Lung (tissue), 12 donors: ENCODE data around the gene PPM1L. TPM values are rescaled to one million over a fixed set of nuclear protein-coding genes. Genes with fewer than 3 reads are reported as not detected.

Source experiments
- ATAC-seq: fragments of 200-7000 bp; cut with Tn5 transposase; one replicate; pipeline ENCODE4 v1.9.1; 2020; ENCODE audit warnings: moderate number of reproducible peaks; ENCODE audit not compliant: insufficient read depth, low FRiP score
- DNase-seq, 3 donors: peaks; one replicate each; pipeline ENCODE4 v3.0.0-alpha.2; 2013 to 2017
- H3K27ac ChIP-seq, 2 donors: one replicate each; pipeline ENCODE4 v1.5.1; 2013; ENCODE audit warnings: mild to moderate bottlenecking in 2 of 2, moderate library complexity in 2 of 2, control low read depth in 1 of 2, inconsistent platforms in 1 of 2, low read depth in 1 of 2, low read length in 1 of 2
- H3K27me3 ChIP-seq, 3 donors: one replicate each; pipeline ENCODE4 v1.5.1; 2013; ENCODE audit warnings: low read length in 2 of 3; ENCODE audit not compliant: control insufficient read depth in 3 of 3, insufficient read depth in 3 of 3
- H3K36me3 ChIP-seq, 4 donors: one replicate each; pipeline ENCODE4 v1.5.1; 2013; ENCODE audit warnings: low read length in 4 of 4, mild to moderate bottlenecking in 1 of 4, moderate library complexity in 1 of 4; ENCODE audit not compliant: control insufficient read depth in 4 of 4, insufficient read depth in 4 of 4
- H3K4me1 ChIP-seq, 5 donors: one replicate each; pipeline ENCODE4 v1.5.1; 2013; ENCODE audit warnings: low read length in 5 of 5, mild to moderate bottlenecking in 2 of 5, moderate library complexity in 1 of 5; ENCODE audit not compliant: control insufficient read depth in 5 of 5, insufficient read depth in 5 of 5
- H3K4me3 ChIP-seq: one replicate; pipeline ENCODE4 v1.5.1; 2013; ENCODE audit warnings: mild to moderate bottlenecking, control low read depth, moderate library complexity
- H3K9ac ChIP-seq, 2 donors: one replicate each; pipeline ENCODE4 v1.5.1; 2013; ENCODE audit warnings: low read length in 2 of 2, control low read depth in 1 of 2; ENCODE audit not compliant: insufficient read depth in 1 of 2
- H3K9me3 ChIP-seq, 4 donors: one replicate each; pipeline ENCODE4 v1.5.1; 2013; ENCODE audit warnings: low read length in 3 of 4, mild to moderate bottlenecking in 1 of 4, moderate library complexity in 1 of 4; ENCODE audit not compliant: control insufficient read depth in 4 of 4, insufficient read depth in 3 of 4
- WGBS, 2 donors: extraction: QIAGEN DNeasy Blood & Tissue Kit; methylation state at CpG; one replicate each; pipeline ENCODE4 v1.1.7; 2013; 5-methylcytosine and 5-hydroxymethylcytosine counted together
- polyA plus RNA-seq, 2 donors: library from polyadenylated mRNA; stranded (reverse); fragments of 200-250 nt; gene quantifications; one replicate each; pipeline ENCODE4 v1.2.1, GENCODE V29; 2013
- total RNA-seq, 2 donors: library from RNA; depleted of rRNA in 1 of 2; stranded (reverse); fragments of >200 nt in 1 of 2; gene quantifications; one replicate each; pipeline ENCODE4 v1.2.1, GENCODE V29; 2014 to 2021
- TF ChIP-seq, protein P1 (sequence below): IDR thresholded peaks from 2 replicates; pipeline ENCODE4 v1.5.1; 2012; ENCODE audit warnings: mild to moderate bottlenecking; ENCODE audit errors: control extremely low read depth, extremely low read depth
- donor health status: control.
- donor health status: control.
- donor health status: Bipolar disorder and iron deficiency.
- donor health status: healthy.
- donor health status: DM: yes; HTN: yes; CAD: no.

The PPM1L gene
- total and polyA plus RNA-seq, 4 donors = 1.5 to 17.7 (median 6.7) TPM

DNA sequence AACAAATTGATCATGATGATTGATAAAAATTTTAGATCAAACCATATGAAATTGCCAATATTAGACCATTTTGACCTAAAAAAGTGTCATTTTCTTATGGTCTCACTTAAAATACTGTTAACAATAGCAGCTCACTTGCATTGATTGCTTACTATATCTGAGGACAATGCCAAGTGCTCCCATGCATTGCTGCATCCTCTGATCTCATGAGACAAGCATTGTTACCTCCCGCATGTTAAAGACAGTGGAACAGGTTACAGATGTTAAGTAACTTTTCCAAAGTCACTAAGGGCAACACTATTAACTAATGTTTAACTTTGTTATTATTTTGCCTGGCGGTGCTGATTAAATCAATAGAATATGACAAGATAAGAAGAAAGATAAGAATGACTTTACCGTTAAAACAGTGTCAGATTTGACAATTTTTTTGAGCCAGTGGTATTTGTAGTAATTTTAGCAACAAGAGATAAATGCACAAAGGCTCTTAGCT is 69.3 kb downstream of the PPM1L start:
- WGBS, 2 donors = 80 to 86% methylated on average over 3 of the region's 3 CpGs
- Histone ChIP-seq H3K36me3 (no peaks in the 10 kb centered on the region), H3K9me3 (no peaks in the 10 kb centered on the region), H3K27me3 (no peaks in the 10 kb centered on the region), H3K27ac (no peak overlapping the region), H3K9ac (no peak overlapping the region), H3K4me1 (peaks cover 0 to 20% (median 2%) of the 10 kb centered on the region in 5 donors), H3K4me3 (no peak overlapping the region)
- TF ChIP-seq, protein P1, sequence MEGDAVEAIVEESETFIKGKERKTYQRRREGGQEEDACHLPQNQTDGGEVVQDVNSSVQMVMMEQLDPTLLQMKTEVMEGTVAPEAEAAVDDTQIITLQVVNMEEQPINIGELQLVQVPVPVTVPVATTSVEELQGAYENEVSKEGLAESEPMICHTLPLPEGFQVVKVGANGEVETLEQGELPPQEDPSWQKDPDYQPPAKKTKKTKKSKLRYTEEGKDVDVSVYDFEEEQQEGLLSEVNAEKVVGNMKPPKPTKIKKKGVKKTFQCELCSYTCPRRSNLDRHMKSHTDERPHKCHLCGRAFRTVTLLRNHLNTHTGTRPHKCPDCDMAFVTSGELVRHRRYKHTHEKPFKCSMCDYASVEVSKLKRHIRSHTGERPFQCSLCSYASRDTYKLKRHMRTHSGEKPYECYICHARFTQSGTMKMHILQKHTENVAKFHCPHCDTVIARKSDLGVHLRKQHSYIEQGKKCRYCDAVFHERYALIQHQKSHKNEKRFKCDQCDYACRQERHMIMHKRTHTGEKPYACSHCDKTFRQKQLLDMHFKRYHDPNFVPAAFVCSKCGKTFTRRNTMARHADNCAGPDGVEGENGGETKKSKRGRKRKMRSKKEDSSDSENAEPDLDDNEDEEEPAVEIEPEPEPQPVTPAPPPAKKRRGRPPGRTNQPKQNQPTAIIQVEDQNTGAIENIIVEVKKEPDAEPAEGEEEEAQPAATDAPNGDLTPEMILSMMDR = no peak
- ATAC-seq (no peak), DNase-seq (no peak)

DNA sequence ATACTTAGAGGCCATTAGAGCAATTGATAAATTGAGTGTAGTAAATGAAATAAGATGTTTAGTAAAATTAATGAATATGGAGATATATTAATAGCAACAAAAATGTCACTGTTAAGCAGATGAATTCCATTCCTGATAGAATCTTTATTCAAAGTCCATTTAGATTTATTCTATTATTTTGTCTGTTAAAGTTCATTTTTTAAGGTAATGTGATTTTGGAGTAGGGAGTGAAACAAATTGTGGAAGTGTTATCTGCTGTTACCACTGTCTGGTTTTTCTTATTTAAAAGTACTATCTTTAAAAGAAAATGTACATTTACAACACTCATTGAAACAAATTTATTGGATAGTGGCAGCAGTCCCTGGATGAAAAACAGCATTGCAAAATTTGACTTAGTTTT is 70.4 kb downstream of the PPM1L start:
- H3K36me3 ChIP-seq = no peaks in the 10 kb centered on the region
- no peaks in the 10 kb centered on the region for H3K9me3 ChIP-seq
- DNase-seq (no peak), ATAC-seq (no peak)
- H3K4me1 ChIP-seq = peaks cover 0 to 21% (median 2%) of the 10 kb centered on the region in 5 donors
- H3K9ac ChIP-seq = no peak overlapping the region
- no peak overlapping the region for H3K27ac ChIP-seq
- H3K4me3 ChIP-seq = no peak overlapping the region
- H3K27me3 ChIP-seq = no peaks in the 10 kb centered on the region
- TF ChIP-seq, protein P1 = no peak

DNA sequence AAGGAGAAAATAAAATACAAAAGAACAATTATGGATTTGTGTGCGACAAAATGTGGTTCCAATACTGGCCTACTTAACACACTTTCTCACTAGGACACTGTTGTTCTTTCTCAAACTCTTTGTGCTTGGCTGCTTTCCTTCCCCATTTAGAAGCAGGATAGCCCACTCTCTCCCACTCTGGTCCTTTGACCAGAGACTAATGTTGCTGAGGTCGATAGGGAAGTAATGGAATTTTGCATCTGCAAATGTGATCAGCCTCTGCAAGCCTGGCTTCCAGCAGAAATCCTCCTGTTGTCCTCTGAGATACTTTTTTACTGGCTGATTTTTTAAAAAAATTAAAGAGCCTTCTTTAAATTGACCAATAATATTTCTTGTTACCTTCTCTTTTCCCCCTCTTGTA is 71.0 kb downstream of the PPM1L start:
- Histone ChIP-seq H3K4me1 (peaks cover 0 to 21% (median 2%) of the 10 kb centered on the region in 5 donors), H3K4me3 (no peak overlapping the region), H3K9me3 (no peaks in the 10 kb centered on the region), H3K9ac (no peak overlapping the region), H3K36me3 (no peaks in the 10 kb centered on the region), H3K27me3 (no peaks in the 10 kb centered on the region), H3K27ac (no peak overlapping the region)
- ATAC-seq (no peak), DNase-seq (no peak)
- 84 to 87% methylated on average over 2 of the region's 2 CpGs for WGBS, 2 donors
- TF ChIP-seq, protein P1 = no peak

DNA sequence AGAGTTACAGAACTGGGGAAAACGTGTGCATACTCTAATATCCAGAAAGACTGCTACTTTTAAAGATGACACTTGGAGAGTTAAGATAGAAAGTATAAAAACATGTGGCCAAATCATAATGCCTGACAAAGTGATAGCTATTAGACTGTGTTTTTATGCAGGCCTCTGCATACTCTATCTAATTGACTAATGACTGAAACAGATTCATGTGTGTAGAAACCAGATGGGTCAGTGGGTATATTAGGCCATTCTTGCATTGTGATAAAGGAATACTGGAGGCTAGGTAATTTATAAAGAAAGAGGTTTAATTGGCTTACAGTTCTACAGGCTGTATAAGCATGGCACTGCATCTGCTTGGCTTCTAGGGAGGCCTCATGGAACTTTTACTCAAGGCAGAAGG is 71.5 kb downstream of the PPM1L start:
- Histone ChIP-seq H3K4me1 (peaks cover 0 to 21% (median 2%) of the 10 kb centered on the region in 5 donors), H3K9ac (no peak overlapping the region), H3K4me3 (no peak overlapping the region), H3K9me3 (no peaks in the 10 kb centered on the region), H3K27ac (no peak overlapping the region), H3K36me3 (no peaks in the 10 kb centered on the region), H3K27me3 (no peaks in the 10 kb centered on the region)
- TF ChIP-seq, protein P1 = no peak
- 83 to 91% methylated on average over 1 of the region's 1 CpG for WGBS, 2 donors
- no peak for ATAC-seq
- DNase-seq = no peak
